Measurements from ENCODE around the gene KIF6.

DNA sequence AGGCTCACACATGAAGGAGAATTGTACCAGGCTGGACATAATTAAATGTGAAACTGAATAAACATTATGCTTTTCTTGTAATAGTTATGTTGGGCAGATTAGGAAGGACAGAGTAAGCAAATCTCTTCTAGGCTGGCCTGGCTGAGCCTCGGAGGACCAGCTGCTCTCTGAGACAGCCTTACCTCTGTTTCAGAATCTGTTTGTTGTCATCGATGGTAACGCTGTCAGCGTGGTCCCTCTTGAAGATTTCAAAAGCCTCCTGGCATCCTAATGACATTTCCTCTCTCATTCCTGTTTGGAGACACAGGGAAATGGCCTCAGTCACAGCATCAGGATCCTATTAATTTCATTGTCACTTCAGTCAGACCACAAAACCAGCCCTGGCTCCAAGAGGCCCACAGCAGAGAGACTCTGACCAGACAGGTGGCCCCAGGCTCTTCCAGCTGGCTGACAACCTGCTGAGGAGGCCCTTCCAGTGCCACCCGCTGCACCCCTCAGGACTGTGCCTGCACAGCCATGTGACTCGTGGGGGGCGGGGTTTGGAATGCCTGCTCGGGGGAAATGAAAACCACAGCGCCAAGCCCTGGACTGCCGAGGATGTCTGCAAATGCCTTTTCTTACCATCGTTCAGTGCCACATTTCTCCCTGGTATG lies 294.2 kb downstream of the KIF6 start:
- TF ChIP-seq, protein P1, sequence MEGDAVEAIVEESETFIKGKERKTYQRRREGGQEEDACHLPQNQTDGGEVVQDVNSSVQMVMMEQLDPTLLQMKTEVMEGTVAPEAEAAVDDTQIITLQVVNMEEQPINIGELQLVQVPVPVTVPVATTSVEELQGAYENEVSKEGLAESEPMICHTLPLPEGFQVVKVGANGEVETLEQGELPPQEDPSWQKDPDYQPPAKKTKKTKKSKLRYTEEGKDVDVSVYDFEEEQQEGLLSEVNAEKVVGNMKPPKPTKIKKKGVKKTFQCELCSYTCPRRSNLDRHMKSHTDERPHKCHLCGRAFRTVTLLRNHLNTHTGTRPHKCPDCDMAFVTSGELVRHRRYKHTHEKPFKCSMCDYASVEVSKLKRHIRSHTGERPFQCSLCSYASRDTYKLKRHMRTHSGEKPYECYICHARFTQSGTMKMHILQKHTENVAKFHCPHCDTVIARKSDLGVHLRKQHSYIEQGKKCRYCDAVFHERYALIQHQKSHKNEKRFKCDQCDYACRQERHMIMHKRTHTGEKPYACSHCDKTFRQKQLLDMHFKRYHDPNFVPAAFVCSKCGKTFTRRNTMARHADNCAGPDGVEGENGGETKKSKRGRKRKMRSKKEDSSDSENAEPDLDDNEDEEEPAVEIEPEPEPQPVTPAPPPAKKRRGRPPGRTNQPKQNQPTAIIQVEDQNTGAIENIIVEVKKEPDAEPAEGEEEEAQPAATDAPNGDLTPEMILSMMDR (IDR thresholded peaks at IDR 0.05), result no peak
- TF ChIP-seq EZH2phosphoT487 (IDR thresholded peaks at IDR 0.05), result no peak
- no peak for TF ChIP-seq EZH2 (IDR thresholded peaks at IDR 0.05)

Data from neural progenitor cell (in vitro differentiated cells).